Omental fat pad (tissue), 4 donors: ENCODE data around the gene CD84. TPM values are rescaled to one million over a fixed set of nuclear protein-coding genes. Genes with fewer than 3 reads are reported as not detected.

Source experiments
- ATAC-seq: fragments of 150-250 bp; one replicate; pipeline ENCODE4 v1.9.1; 2016; ENCODE audit warnings: mild to moderate bottlenecking, moderate library complexity; ENCODE audit not compliant: low FRiP score
- DNase-seq: peaks from one replicate; pipeline ENCODE4 v3.0.0-alpha.2; 2019; ENCODE audit warnings: low spot score
- total RNA-seq, 4 donors: library from RNA; depleted of rRNA; stranded (reverse); fragments of >200 nt; gene quantifications; one replicate each; pipeline ENCODE4 v1.1.0, GENCODE V29; 2016
- TF ChIP-seq, protein P1 (sequence below), 3 donors: fragments of 450-650 bp; IDR thresholded peaks; one replicate each; pipeline ENCODE4 v1.5.1; 2016 to 2017; ENCODE audit warnings: antibody characterized with exemption in 3 of 3, mild to moderate bottlenecking in 3 of 3, moderate library complexity in 2 of 3

The CD84 gene
- total RNA-seq, 4 donors from 2014 or later, result 10.6 to 33.4 (median 13.8) TPM

DNA sequence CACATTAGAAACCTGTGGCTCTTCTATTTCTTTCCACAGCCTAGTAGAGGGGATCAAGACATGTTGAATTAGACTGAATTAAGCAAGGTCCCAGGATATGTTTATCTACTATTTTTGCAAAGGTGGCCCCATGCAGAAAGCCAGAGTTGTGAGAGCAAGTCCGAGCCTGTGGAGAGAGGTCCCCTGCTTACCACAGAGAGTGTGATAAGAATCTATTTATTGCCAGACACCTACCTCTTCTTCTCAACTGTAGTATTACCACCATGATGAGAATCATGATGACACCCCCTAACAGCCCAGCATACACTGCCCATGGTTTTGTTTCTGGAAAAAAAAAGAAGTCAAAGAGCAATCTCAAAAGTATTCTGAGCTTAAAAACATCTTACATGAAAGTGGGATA is 44.6 kb upstream of the CD84 start:
- TF ChIP-seq, protein P1, sequence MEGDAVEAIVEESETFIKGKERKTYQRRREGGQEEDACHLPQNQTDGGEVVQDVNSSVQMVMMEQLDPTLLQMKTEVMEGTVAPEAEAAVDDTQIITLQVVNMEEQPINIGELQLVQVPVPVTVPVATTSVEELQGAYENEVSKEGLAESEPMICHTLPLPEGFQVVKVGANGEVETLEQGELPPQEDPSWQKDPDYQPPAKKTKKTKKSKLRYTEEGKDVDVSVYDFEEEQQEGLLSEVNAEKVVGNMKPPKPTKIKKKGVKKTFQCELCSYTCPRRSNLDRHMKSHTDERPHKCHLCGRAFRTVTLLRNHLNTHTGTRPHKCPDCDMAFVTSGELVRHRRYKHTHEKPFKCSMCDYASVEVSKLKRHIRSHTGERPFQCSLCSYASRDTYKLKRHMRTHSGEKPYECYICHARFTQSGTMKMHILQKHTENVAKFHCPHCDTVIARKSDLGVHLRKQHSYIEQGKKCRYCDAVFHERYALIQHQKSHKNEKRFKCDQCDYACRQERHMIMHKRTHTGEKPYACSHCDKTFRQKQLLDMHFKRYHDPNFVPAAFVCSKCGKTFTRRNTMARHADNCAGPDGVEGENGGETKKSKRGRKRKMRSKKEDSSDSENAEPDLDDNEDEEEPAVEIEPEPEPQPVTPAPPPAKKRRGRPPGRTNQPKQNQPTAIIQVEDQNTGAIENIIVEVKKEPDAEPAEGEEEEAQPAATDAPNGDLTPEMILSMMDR (IDR thresholded peaks at IDR 0.05), result no peak
- DNase-seq (no peak), ATAC-seq (no peak)

DNA sequence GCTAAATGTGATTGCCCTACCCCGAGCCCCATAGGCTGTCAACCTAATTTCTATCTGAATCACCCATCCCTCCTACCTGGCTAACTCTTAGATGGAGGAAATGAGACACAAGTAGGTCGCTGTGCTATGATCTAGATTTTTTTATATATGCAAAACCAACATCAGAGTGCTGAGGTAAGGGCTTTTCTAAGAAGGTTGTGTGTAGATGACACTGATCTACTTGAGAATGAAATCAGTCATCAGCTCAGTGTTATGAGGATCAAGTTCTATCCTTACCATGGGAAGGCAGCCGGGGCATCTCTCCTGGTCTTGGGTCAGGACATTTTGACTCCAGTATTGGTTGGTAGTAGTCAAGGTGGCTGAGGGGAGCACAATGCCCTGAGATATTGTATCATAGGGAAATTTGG is 43.9 kb upstream of the CD84 start:
- DNase-seq, result no peak

DNA sequence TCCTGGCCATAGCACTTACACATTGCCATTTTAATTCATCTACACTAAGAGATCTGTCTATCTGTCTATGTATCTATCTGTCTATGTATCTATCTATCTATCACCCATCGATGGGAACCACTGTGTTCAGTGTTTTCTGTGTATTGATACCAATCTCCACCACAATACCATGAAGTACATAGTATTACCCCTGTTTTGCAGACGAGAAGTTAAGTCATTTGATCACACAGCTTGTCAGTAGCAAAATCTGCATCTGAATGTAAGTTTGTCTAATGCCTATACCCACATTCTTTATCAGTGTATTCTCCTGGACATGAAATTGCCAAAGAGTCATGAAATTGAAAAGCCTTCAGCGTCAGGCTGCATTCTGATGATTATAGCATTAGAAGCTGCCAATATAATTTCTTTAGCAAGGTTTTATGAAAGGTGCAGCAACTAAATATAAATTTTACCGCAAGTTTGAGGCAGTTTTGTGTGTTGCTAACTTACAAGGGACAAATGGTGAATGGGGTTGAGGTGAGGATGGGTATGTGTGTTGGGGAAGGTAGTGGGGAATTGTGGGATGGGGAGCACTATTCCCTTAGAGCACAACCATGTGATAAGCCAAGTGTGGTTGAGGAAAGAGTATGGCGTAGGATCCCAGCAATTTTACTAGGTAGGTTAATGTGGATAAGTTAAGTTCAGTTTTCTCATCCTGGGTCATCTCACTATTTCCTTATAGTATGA is 43.4 kb upstream of the CD84 start:
- TF ChIP-seq, protein P1 (IDR thresholded peaks at IDR 0.05), result no peak
- ATAC-seq (no peak), DNase-seq (no peak)

More for the DNA sequence above, 43.9 kb upstream of the CD84 start:
- TF ChIP-seq, protein P1 (IDR thresholded peaks at IDR 0.05), result no peak
- no peak for ATAC-seq

DNA sequence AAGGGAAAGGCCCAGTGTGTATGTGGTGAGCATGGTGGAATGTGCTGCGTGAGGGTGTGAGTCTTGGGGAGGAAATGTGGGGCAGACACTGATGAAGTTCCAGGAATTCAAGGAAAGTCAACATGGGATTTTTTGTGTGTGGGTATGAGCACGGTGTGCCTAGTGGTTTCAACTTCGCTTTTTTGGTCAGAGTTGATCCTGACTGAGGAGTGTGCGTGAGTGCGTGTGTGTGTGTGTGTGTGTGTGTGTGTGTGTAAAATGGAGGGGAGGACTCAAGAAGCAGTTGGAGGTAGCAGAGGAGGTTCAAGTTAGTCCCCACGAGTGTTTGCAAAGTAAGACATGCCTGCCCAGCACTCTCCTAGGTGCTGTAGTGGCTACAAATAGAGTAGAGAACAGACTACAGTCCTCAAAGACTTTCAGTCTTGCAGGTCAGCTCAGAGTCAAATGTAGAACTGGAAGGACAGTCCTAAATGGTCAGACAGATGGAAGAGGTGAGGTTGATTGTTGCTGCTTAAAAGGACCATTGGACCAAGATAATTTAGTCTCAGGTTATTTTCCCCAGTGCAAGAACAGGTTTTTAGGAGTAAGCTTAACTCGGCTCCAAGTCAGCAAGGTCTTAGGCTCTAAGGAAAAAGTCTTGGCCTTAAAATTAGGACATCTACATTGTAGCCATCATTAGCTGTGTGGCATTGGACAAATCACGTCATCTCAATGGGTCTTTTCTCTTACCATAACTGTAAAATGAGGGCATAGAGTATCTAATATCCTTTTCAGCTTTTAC is 42.5 kb upstream of the CD84 start:
- ATAC-seq (no peak), DNase-seq (no peak)
- TF ChIP-seq, protein P1 (IDR thresholded peaks at IDR 0.05), result no peak

DNA sequence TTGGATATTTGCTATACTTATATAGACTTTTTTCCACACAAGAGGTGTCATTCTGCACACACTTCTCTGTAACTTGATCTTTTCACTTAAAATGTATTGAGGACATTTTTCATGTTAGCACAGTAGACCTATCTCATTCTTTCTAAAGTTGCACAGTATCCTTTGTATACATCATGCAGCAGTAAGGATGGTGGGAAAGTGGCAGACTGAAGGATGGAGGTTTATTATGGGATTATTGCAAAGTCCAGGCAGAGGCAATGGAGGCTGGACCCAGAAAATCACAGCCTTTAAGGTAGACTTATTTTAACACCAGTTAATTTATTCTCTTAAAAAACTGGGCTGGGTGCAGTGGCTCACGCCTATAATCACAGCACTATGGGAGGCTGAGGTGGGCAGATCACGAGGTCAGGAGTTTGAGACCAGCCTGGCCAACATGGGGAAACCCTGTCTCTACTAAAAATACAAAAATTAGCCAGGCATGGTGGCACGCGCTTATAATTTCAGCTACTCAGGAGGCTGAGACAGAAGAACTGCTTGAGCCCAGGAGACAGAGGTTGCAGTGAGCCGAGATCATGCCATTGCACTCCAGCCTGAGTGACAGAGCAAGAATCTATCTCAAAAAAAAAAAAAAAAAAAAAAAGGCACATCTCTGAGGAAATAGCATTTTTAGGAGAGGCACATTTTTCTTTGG is 41.8 kb upstream of the CD84 start:
- DNase-seq (no peak), ATAC-seq (no peak)
- TF ChIP-seq, protein P1 (IDR thresholded peaks at IDR 0.05), result no peak

DNA sequence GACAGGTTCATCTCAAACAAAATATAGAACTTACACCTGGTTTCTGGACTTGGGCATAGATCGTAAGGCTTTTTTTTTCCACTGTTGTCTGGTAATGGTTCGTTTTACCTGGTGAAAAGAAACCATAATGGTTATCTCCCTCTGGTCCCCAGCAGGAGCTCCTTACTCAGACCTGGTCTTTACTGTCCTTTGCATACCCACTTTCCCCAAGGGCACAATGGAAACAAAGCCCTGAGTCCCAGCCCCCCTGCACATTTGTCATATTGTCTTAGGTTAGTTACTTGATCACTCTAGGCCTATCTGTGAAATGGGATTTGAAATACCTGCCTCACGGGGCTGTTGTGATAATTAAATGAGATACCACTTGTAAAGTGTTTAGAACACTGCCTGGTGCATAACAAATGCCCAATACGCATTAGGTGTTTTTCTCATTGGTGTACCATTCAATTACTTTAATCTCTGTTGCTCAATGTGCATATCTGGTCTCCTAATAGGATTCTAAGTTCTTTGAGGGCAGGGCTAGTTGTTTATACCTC is 40.5 kb upstream of the CD84 start:
- ATAC-seq, result no peak
- TF ChIP-seq, protein P1 (IDR thresholded peaks at IDR 0.05), result no peak
- DNase-seq, result no peak
